ENCODE results near the gene TMEM33. TPM values are rescaled to one million over a fixed set of nuclear protein-coding genes. Genes with fewer than 3 reads are reported as not detected.

The TMEM33 gene
- total RNA-seq, 2 donors from 2014 or later: 22.1 to 26.0 TPM

DNA sequence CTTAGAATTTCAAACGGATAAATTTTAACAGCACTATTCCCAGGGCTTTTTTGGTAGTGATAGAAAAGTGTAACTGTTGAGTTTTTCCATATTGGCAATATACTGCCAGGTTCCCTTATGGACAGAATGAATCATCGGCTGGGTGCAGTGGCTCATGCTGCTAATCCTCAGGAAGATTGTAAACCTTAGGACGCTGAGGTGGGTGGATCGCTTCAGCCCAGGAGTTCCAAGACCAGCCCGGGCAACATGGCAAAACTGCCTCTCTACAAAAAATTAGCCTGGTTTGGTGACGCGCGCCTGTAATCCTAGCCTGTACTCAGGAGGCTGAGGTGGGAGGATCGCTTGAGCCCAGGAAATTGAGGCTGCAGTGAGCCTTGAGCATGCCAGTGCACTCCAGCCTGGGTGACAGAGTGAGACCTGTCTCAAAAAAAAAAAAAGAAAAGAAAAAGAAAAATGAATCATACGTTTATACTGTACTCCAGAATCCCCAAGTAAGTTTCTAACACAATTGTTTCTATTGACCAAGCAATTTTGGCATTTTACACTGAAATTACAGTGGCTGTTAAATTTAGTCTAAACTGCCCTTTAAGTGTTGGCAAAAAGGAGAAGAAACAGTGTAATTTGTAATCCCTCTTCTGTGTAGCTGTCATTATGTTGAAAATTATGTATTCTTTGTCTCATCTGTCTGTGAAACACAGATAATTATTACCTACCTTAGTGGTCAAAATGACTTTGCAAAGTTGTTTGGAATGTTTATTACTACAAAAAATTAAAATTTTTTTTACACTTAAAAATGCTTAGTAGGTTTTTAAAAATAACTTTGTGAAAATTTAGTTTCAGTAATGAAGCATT, 56.9 kb downstream of the TMEM33 start:
- DNase-seq (no peak), ATAC-seq (no peak)
- intact Hi-C loops (cut with DNase I): no loop called here
- H3K27ac ChIP-seq: no peak overlapping the region
- H3K4me3 ChIP-seq: no peak overlapping the region
- no peaks in the 10 kb centered on the region for H3K9me3 ChIP-seq
- no peaks in the 10 kb centered on the region for H3K27me3 ChIP-seq
- no peak for TF ChIP-seq POLR2A (IDR thresholded peaks at IDR 0.05)
- TF ChIP-seq, protein P1, sequence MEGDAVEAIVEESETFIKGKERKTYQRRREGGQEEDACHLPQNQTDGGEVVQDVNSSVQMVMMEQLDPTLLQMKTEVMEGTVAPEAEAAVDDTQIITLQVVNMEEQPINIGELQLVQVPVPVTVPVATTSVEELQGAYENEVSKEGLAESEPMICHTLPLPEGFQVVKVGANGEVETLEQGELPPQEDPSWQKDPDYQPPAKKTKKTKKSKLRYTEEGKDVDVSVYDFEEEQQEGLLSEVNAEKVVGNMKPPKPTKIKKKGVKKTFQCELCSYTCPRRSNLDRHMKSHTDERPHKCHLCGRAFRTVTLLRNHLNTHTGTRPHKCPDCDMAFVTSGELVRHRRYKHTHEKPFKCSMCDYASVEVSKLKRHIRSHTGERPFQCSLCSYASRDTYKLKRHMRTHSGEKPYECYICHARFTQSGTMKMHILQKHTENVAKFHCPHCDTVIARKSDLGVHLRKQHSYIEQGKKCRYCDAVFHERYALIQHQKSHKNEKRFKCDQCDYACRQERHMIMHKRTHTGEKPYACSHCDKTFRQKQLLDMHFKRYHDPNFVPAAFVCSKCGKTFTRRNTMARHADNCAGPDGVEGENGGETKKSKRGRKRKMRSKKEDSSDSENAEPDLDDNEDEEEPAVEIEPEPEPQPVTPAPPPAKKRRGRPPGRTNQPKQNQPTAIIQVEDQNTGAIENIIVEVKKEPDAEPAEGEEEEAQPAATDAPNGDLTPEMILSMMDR (IDR thresholded peaks at IDR 0.05): no peak
- no peaks in the 10 kb centered on the region for H3K36me3 ChIP-seq (replicated peaks in 1 of 2; ENCODE audit: insufficient read depth in 1 of 2, low read depth in 2 of 2)
- WGBS, 2 donors: 89 to 94% methylated on average over 10 of the region's 10 CpGs
- peaks cover 21% of the 10 kb centered on the region for H3K4me1 ChIP-seq

DNA sequence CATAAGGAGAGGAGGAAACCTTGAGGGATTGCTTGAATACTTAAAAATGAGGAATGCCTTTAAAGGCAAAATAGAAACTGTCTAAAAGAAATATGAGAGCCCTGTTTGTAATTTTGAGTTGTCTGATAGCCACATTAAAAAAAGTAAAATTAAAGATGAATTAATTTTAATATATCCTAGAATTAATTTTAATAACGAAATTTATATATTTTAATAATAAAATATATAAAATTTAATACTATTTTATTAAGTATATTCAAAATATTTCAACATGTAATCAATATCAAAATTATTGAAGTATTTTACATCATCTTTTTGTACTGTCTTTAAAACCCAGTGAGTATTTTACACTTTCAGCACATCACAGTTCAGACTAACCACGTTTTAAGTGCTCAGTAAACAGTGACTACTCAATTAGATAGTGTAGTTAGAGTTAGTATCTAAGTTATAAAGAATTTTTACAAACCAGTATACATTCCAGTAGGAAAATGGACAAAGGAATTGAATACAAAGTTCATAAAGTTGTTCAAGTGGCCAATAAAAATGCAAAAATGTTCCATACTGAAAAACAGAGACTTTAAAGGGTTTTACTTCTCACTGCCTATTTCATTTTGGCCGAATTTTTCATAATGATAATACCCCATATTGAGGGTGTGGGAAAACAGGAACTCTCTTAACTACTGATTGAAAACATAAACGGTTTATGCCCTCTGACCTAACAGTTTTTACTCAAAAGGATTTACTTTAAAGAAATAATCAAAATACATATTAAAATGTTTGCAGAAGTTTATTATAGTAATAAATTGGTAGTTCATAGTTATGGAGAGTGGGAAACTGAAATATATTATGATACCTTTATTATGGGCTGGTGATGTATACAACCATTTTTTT, 58.0 kb downstream of the TMEM33 start:
- 79 to 84% methylated on average over 4 of the region's 4 CpGs for WGBS, 2 donors
- H3K27me3 ChIP-seq: no peaks in the 10 kb centered on the region
- no peaks in the 10 kb centered on the region for H3K9me3 ChIP-seq
- H3K27ac ChIP-seq: no peak overlapping the region
- DNase-seq (no peak), ATAC-seq (no peak)
- H3K4me1 ChIP-seq: peaks cover 21% of the 10 kb centered on the region
- no peak overlapping the region for H3K4me3 ChIP-seq
- no peaks in the 10 kb centered on the region for H3K36me3 ChIP-seq (replicated peaks in 1 of 2; ENCODE audit: insufficient read depth in 1 of 2, low read depth in 2 of 2)
- intact Hi-C loops (cut with DNase I): no loop called here
- TF ChIP-seq, protein P1 (IDR thresholded peaks at IDR 0.05): no peak
- no peak for TF ChIP-seq POLR2A (IDR thresholded peaks at IDR 0.05)

DNA sequence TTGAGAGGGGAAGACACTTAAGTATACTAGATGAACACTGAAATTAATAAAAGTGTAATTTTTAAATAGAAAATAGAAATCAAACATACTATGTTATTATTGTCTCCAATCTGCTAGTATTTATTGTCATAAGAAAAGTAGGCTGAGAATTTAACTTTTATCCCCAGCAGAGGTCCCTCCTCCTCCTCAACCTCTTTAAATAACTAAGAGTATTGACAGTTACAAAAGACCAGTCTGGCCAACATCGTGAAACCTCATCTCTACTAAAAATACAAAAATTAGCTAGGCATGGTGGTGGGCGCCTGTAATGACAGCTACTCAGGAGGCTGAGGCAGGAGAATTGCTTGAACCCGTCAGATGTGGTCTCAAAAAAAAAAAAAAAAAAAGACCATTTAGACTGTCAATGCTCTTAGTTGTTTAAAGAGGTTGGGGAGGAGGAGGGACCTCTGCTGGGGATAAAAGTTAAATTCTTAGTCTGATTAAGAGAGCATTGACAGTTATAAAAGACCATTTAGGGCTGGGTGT, 59.3 kb downstream of the TMEM33 start:
- no peak overlapping the region for H3K27ac ChIP-seq
- no peaks in the 10 kb centered on the region for H3K9me3 ChIP-seq
- no peaks in the 10 kb centered on the region for H3K27me3 ChIP-seq
- ATAC-seq (no peak), DNase-seq (no peak)
- intact Hi-C loops (cut with DNase I): no loop called here
- WGBS, 2 donors: 91 to 95% methylated on average over 3 of the region's 3 CpGs
- H3K4me1 ChIP-seq: peaks cover 18% of the 10 kb centered on the region
- no peaks in the 10 kb centered on the region for H3K36me3 ChIP-seq (replicated peaks in 1 of 2; ENCODE audit: insufficient read depth in 1 of 2, low read depth in 2 of 2)
- TF ChIP-seq, protein P1 (IDR thresholded peaks at IDR 0.05): no peak
- TF ChIP-seq POLR2A (IDR thresholded peaks at IDR 0.05): no peak
- H3K4me3 ChIP-seq: no peak overlapping the region

DNA sequence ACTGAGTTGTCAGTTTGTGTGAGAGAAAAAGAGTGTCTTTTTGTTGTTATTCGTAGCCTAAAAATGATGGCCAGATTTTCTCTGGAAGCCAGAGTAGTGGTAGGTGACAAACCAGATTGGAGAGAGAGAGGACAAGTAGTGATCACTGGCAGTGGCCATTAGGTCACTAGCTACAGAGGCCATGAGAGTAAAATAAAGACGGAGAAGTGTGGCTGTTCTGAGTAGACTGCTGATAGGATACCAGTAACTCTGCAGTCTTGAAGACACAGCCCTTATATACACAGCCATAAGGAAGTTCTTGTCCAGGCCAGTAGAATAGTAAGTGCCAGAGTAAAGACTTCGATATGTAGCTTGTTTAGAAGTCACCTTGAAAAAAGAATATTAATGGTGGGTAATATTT, 62.8 kb downstream of the TMEM33 start:
- Histone ChIP-seq H3K9me3 (no peaks in the 10 kb centered on the region), H3K27me3 (no peaks in the 10 kb centered on the region), H3K4me1 (no peaks in the 10 kb centered on the region), H3K36me3 (replicated peaks in 1 of 2; ENCODE audit: insufficient read depth in 1 of 2, low read depth in 2 of 2) (peaks cover 0 to 3% of the 10 kb centered on the region in 2 donors), H3K27ac (no peak overlapping the region), H3K4me3 (no peak overlapping the region)
- TF ChIP-seq, protein P1 (IDR thresholded peaks at IDR 0.05): no peak
- TF ChIP-seq POLR2A (IDR thresholded peaks at IDR 0.05): no peak
- DNase-seq (no peak), ATAC-seq (no peak)
- WGBS, 2 donors: 85 to 92% methylated on average over 3 of the region's 3 CpGs
- intact Hi-C loops (cut with DNase I): no loop called here
